ENCODE results near the gene SOX6. TPM values are rescaled to one million over a fixed set of nuclear protein-coding genes. Genes with fewer than 3 reads are reported as not detected.
"Not testable (repeated sequence)": the region's sequence is repeated elsewhere in the genome, so short reads cannot be mapped to it uniquely, and the experiment has no call there.

Gene SOX6
- total RNA-seq, 1 donor from 2014 or later: not detected

DNA sequence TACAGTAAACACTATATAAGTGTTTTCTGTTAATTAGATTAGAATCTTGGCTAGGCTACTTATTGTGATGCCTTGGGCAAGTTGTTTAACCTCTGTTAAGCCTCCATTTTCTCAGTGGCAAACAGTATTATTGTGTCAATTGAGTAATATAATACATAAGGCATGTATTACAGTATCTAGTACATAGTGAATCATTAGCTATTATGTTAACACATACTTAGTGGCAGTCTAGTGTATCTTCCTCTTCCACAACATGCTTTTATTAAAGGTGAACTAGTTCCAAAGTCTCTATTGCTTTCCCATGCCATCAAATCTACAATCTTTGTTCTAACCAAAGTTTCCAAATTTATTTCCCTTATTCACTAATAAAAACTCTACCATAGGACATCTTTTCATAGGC, 200.9 kb downstream of the SOX6 start:
- intact Hi-C loops (cut with micrococcal nuclease): no loop called here
- DNase-seq (ENCODE audit: low spot score): no peak
- H3K36me3 Mint-ChIP-seq (ENCODE audit: low read depth): no peaks in the 10 kb centered on the region
- H3K27ac Mint-ChIP-seq: no peak overlapping the region
- H3K27me3 Mint-ChIP-seq (ENCODE audit: insufficient read depth): no peaks in the 10 kb centered on the region
- H3K4me3 Mint-ChIP-seq: no peak overlapping the region
- H3K9me3 Mint-ChIP-seq: no peaks in the 10 kb centered on the region
- no peaks in the 10 kb centered on the region for H3K4me1 Mint-ChIP-seq (ENCODE audit: low read depth)

DNA sequence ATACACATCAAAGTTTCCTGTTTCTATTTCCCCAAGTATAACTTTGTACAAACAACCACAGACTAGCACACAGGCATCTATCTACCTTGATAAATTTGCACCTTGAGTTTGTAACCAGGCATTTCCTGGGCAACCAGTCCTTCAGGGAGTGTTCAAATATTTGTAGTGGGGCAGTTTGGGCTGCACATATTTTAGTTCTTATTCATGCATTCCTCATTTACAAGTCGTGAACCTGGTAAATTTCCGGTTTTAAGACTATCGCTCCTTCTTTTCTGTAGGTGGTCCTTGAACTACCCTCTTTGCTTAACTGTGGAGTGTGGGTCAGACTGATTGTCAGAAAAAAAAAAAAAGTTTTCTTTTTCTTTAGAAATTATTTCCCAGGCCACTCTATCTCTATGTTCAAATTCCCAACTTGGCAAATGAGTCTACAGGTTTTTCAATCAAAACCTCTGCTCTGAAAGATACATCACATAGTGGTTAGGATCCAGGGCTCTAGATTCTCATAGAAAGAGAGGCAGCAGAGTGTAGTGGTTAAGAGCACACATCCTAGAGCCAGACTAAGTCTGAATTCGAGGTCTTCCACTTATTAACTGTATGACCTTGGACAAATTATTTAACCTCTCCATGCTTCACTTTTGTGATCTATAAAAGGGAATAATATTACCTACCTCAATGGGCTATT, 201.5 kb downstream of the SOX6 start:
- Mint-ChIP-seq H3K27me3 (ENCODE audit: insufficient read depth) (no peaks in the 10 kb centered on the region), H3K4me1 (ENCODE audit: low read depth) (no peaks in the 10 kb centered on the region), H3K9me3 (no peaks in the 10 kb centered on the region), H3K4me3 (no peak overlapping the region), H3K27ac (no peak overlapping the region), H3K36me3 (ENCODE audit: low read depth) (no peaks in the 10 kb centered on the region)
- no peak for DNase-seq (ENCODE audit: low spot score)
- intact Hi-C loops (cut with micrococcal nuclease): no loop called here

DNA sequence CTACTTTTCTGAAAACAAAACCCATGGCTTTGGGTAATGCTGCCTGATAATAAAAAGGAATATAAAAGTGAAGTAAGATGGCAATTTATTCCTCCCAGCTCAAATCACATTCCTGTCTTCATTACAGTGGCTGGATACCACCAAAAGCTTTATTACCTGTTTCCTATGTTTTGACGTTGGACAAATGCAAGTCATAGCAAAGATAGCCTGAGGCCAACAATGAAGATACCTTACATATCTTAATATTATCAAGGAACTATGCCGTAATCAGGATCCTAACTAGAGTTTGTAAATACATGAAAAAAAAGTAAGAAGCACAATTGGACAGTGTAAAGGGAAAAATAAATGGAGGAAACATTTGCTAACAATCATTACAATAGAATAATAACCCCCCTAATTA, 202.4 kb downstream of the SOX6 start:
- Mint-ChIP-seq H3K27me3 (ENCODE audit: insufficient read depth) (no peaks in the 10 kb centered on the region), H3K36me3 (ENCODE audit: low read depth) (no peaks in the 10 kb centered on the region), H3K27ac (no peak overlapping the region), H3K9me3 (no peaks in the 10 kb centered on the region), H3K4me3 (no peak overlapping the region), H3K4me1 (ENCODE audit: low read depth) (no peaks in the 10 kb centered on the region)
- intact Hi-C loops (cut with micrococcal nuclease): no loop called here
- no peak for DNase-seq (ENCODE audit: low spot score)

DNA sequence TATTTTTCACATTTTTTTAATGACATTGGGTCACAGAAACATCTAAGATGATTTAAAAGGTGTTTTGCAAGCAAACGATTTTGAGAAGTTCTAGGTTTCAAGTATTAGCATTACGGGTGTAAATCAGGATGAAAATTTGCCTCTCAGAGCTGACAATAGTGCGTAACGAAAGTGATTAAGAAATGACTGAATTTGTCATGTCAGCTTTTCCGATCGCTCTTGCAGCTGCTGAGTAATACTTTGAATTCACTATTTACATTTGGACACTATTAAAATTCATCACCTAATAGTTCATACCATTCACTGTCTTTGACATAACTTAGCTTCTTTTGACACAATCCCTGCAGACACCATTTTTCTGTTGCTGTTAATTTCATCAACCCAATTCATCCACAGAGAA, 205.2 kb downstream of the SOX6 start:
- no peaks in the 10 kb centered on the region for H3K27me3 Mint-ChIP-seq (ENCODE audit: insufficient read depth)
- no peak for DNase-seq (ENCODE audit: low spot score)
- no peaks in the 10 kb centered on the region for H3K9me3 Mint-ChIP-seq
- no peaks in the 10 kb centered on the region for H3K36me3 Mint-ChIP-seq (ENCODE audit: low read depth)
- intact Hi-C loops (cut with micrococcal nuclease): no loop called here
- H3K4me3 Mint-ChIP-seq: no peak overlapping the region
- H3K4me1 Mint-ChIP-seq (ENCODE audit: low read depth): no peaks in the 10 kb centered on the region
- H3K27ac Mint-ChIP-seq: no peak overlapping the region

DNA sequence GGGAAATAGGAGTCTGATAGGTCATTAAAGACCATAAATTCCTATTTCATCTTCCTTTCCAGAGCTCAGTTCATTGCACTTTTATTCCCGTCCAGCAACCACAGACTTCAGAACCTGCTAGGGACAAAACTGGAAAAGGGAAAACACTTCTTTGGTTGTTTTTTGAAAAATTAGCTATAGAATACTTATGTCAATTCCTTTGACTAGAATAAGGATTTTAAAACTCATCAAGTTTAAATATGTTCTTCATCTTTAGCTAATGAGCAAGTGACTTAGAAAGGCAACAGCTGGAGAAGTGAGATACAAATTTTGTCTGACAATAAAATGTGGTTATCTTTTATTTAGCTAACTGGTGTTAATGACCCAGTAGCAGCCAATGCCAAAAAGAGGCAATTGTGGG, 206.9 kb downstream of the SOX6 start:
- H3K4me3 Mint-ChIP-seq: no peak overlapping the region
- H3K27me3 Mint-ChIP-seq (ENCODE audit: insufficient read depth): no peaks in the 10 kb centered on the region
- no peaks in the 10 kb centered on the region for H3K9me3 Mint-ChIP-seq
- H3K36me3 Mint-ChIP-seq (ENCODE audit: low read depth): no peaks in the 10 kb centered on the region
- H3K27ac Mint-ChIP-seq: no peak overlapping the region
- intact Hi-C loops (cut with micrococcal nuclease): no loop called here
- H3K4me1 Mint-ChIP-seq (ENCODE audit: low read depth): no peaks in the 10 kb centered on the region
- no peak for DNase-seq (ENCODE audit: low spot score)

DNA sequence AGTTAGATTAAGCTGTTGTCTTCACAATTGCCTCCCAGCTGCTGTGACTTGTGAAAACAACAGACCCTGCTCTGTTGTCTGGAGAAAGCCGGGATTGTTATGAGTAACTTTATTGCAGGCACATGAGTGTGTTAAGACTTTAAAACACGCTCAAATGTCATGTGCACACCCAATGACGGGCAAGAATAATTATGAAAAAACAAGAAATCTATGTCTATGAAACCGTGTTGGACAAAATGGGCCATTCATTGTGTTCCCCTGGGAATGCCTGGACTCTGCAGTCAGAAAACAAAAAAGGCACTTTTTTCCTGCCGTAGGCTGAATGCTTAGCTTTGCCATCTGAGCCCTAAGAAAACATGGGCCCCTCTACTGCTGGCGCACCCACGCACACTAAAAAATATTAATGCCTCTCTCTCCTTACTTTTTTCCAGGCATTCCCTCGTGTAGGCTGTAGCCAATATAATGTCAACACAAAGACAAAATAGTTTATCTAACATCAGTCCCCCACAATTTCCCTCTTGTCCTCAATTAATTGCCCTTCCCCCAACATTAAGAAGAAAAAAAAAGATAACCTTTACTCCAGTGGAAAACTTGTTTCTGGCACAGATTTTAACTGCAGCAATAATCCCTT, 207.9 kb downstream of the SOX6 start:
- intact Hi-C loops (cut with micrococcal nuclease): no loop called here
- Mint-ChIP-seq H3K4me3 (no peak overlapping the region), H3K9me3 (no peaks in the 10 kb centered on the region), H3K27me3 (ENCODE audit: insufficient read depth) (no peaks in the 10 kb centered on the region), H3K36me3 (ENCODE audit: low read depth) (no peaks in the 10 kb centered on the region), H3K27ac (no peak overlapping the region), H3K4me1 (ENCODE audit: low read depth) (no peaks in the 10 kb centered on the region)
- DNase-seq (ENCODE audit: low spot score): no peak

DNA sequence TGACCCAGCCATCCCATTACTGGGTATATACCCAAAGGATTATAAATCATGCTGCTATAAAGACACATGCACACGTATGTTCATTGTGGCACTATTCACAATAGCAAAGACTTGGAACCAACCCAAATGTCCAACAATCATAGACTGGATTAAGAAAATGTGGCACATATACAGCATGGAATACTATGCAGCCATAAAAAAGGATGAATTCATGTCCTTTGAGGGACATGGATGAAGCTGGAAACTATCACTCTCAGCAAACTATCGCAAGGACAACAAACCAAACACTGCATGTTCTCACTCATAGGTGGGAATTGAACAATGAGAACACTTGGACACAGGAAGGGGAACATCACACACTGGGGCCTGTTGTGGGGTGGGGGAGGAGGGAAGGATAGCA, 209.4 kb downstream of the SOX6 start:
- H3K36me3 Mint-ChIP-seq (ENCODE audit: low read depth); DNase-seq (ENCODE audit: low spot score); H3K4me1 Mint-ChIP-seq (ENCODE audit: low read depth); H3K4me3 Mint-ChIP-seq; H3K9me3 Mint-ChIP-seq; H3K27me3 Mint-ChIP-seq (ENCODE audit: insufficient read depth); intact Hi-C loops (cut with micrococcal nuclease); H3K27ac Mint-ChIP-seq: not testable (repeated sequence)

DNA sequence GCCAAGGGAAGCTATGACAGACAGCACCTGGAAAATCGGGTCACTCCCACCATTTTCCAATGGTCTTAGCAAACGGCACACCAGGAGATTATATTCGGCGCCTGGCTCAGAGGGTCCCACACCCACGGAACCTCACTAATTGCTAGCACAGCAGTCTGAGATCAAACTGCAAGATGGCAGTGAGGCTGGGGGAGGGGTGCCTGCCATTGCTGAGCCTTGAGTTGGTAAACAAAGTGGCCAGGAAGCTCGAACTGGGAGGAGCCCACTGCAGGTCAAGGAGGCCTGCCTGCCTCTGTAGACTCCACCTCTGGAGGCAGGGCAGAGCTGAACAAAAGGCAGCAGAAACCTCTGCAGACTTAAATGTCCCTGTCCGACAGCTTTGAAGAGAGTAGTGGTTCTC, 214.7 kb downstream of the SOX6 start:
- DNase-seq (ENCODE audit: low spot score); H3K36me3 Mint-ChIP-seq (ENCODE audit: low read depth); H3K4me3 Mint-ChIP-seq; intact Hi-C loops (cut with micrococcal nuclease); H3K4me1 Mint-ChIP-seq (ENCODE audit: low read depth); H3K27me3 Mint-ChIP-seq (ENCODE audit: insufficient read depth); H3K9me3 Mint-ChIP-seq; H3K27ac Mint-ChIP-seq: not testable (repeated sequence)

DNA sequence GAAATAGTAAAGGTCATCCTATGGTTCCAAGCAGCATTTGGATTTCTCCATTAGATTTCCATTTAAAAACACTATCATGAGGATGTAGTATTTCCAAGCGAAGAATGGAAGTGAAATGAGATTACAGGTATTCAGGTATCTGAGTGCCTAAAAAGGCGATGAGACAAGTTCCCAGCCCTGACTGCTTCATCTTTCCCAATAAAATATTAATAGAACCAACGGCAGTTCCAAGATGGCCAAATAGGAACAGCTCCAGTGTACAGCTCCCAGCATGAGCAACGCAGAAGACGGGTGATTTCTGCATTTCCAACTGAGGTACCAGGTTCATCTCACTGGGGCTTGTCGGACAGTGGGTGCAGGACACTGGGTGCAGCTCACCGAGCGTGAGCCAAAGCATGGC, 215.2 kb downstream of the SOX6 start:
- intact Hi-C loops (cut with micrococcal nuclease); H3K4me1 Mint-ChIP-seq (ENCODE audit: low read depth); H3K4me3 Mint-ChIP-seq; H3K27ac Mint-ChIP-seq; H3K27me3 Mint-ChIP-seq (ENCODE audit: insufficient read depth); H3K36me3 Mint-ChIP-seq (ENCODE audit: low read depth); H3K9me3 Mint-ChIP-seq; DNase-seq (ENCODE audit: low spot score): not testable (repeated sequence)

DNA sequence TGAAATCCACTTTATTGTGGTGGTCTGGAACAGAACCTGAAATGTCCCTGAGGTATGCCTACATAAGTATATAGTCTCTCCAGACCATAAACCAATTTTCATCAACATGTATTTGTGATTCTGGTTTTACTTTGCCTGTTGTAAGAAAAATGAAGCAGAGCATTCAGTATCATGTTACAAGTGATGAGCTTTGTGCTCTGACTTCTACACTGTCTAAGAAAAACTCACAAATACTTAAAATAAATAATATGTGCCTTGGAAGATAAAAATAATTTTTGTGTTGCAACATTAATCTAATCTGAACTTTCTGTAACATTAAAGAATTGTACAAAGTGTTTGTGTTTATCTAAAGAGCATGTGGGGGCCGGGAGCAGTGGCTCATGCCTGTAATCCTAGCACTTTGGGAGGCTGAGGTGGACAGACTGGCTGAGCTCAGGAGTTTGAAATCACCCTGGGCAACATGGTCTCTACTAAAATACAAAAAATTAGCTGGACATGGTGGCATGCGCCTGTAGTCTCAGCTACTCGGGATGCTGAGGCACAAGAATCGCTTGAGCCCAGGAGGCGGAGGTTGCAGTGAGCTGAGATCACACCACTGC, 219.5 kb downstream of the SOX6 start:
- intact Hi-C loops (cut with micrococcal nuclease): no loop called here
- no peak overlapping the region for H3K4me3 Mint-ChIP-seq
- no peak for DNase-seq (ENCODE audit: low spot score)
- H3K36me3 Mint-ChIP-seq (ENCODE audit: low read depth): no peaks in the 10 kb centered on the region
- H3K4me1 Mint-ChIP-seq (ENCODE audit: low read depth): no peaks in the 10 kb centered on the region
- H3K9me3 Mint-ChIP-seq: peaks cover 5% of the 10 kb centered on the region
- no peak overlapping the region for H3K27ac Mint-ChIP-seq
- no peaks in the 10 kb centered on the region for H3K27me3 Mint-ChIP-seq (ENCODE audit: insufficient read depth)

DNA sequence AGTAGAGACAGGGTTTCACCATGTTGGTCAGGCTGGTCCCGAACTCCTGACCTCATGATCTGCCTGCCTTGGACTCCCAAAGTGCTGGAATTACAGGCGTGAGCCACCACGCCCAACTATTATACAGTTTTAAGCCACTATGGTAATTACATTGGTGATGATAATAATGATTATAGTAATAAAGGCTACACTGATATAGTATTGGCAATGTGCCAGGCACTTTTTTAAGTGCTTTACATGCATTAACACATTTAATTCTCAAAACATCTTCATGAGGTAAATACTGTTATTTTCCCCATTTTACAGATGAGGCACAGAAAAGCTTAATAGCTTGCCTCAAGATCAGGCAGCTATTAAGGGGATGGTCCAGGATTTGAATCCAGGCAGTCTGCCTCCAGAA, 222.5 kb downstream of the SOX6 start:
- DNase-seq (ENCODE audit: low spot score): no peak
- peaks cover under 1% of the 10 kb centered on the region for H3K9me3 Mint-ChIP-seq
- H3K36me3 Mint-ChIP-seq (ENCODE audit: low read depth): no peaks in the 10 kb centered on the region
- H3K4me1 Mint-ChIP-seq (ENCODE audit: low read depth): no peaks in the 10 kb centered on the region
- no peak overlapping the region for H3K27ac Mint-ChIP-seq
- H3K27me3 Mint-ChIP-seq (ENCODE audit: insufficient read depth): no peaks in the 10 kb centered on the region
- no peak overlapping the region for H3K4me3 Mint-ChIP-seq
- intact Hi-C loops (cut with micrococcal nuclease): no loop called here

DNA sequence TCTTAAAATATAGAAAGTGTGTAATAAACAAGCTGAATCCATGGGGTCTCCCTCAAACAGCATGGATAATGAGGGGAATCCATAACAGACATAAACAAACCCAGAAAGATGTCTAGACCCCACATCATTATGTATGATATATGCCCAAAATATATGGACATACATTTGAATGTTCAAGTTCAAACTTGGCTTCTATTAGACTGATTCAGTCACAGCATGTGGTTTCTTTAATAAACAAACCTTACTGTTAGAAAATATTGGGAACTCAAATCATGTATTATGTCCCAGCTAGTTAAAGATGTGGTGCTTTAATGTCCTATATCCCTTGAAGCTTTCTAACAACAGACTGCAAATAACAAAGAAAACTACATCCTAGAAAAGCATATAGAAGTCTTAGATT, 228.6 kb downstream of the SOX6 start:
- Mint-ChIP-seq H3K36me3 (ENCODE audit: low read depth) (no peaks in the 10 kb centered on the region), H3K4me1 (ENCODE audit: low read depth) (no peaks in the 10 kb centered on the region), H3K4me3 (no peak overlapping the region), H3K27me3 (ENCODE audit: insufficient read depth) (no peaks in the 10 kb centered on the region), H3K9me3 (no peaks in the 10 kb centered on the region), H3K27ac (no peak overlapping the region)
- intact Hi-C loops (cut with micrococcal nuclease): no loop called here
- DNase-seq (ENCODE audit: low spot score): no peak

DNA sequence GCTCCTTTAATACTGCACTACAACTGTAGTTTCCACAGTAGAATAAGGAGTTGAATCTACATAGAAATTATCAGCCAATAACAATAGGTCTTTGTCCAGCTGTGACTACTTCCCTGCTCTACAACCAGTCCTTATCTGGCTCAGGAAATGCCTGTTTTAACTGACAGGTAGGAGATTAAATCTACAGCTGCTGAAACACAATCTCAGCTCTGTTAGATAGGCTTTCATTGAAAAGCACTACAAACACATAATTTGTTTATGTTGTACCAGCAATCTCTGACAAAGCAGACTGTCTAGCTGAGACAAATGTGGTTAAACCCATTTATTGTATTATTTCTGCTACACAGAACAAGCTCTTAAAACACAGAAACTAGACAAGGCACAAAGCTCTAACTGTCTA, 230.0 kb downstream of the SOX6 start:
- intact Hi-C loops (cut with micrococcal nuclease): no loop called here
- H3K4me3 Mint-ChIP-seq: no peak overlapping the region
- H3K27me3 Mint-ChIP-seq (ENCODE audit: insufficient read depth): no peaks in the 10 kb centered on the region
- no peak overlapping the region for H3K27ac Mint-ChIP-seq
- no peaks in the 10 kb centered on the region for H3K36me3 Mint-ChIP-seq (ENCODE audit: low read depth)
- no peaks in the 10 kb centered on the region for H3K4me1 Mint-ChIP-seq (ENCODE audit: low read depth)
- H3K9me3 Mint-ChIP-seq: no peaks in the 10 kb centered on the region
- DNase-seq (ENCODE audit: low spot score): no peak

Data from activated T-helper 1 cell treated with anti-CD3 and anti-CD28 coated beads, Interleukin-12 subunit alpha, Interleukin-12 subunit beta, Interleukin-2, Interleukin-4 antibody, amounts not matched to agents 30 ng/mL and 10 ng/mL and 1 ng/mL, durations not matched to agents 14 hours and 24 hours and 36 hours (primary cell).